A673 (cell line): ENCODE data around the gene AKNA.

Experiments
- EZH2 ChIP-seq: fragments of 200-600 bp; sonication (generic); IDR thresholded peaks from 2 replicates; pipeline ENCODE4 v1.6.1; 2017; ENCODE audit warnings: borderline replicate concordance, low read depth, mild to moderate bottlenecking, mixed read lengths, antibody characterized with exemption, low read length; ENCODE audit not compliant: poor library complexity, severe bottlenecking
- TF ChIP-seq, protein P1 (sequence below): fragments of 300-800, 200-600 bp; sonication (generic); conservative IDR thresholded peaks from 2 replicates; pipeline ENCODE4 v1.5.1; 2017; ENCODE audit warnings: low read depth, mild to moderate bottlenecking, antibody characterized with exemption, low read length, moderate library complexity, mixed read lengths

DNA sequence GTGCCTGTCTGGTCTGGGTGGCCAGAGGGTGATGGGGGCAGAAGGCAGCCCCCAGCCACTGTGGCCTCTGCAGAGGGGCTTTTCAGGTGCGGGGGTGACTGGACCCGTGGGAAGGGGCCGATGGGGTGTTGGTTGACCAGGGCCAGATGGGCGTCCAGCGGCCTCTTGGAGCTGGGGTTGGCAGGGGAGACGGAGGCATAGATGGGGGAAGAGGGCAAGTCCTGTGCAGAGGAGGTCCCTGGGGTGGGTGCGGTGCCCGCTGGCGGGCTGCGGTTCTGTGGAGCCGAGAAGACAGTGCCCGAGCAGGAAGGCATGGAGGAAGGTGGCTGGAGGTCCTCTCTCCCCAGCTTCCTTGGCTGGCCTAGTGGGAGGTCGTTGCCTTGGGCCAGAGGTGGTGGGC is 18.7 kb upstream of the AKNA start:
- TF ChIP-seq, protein P1, sequence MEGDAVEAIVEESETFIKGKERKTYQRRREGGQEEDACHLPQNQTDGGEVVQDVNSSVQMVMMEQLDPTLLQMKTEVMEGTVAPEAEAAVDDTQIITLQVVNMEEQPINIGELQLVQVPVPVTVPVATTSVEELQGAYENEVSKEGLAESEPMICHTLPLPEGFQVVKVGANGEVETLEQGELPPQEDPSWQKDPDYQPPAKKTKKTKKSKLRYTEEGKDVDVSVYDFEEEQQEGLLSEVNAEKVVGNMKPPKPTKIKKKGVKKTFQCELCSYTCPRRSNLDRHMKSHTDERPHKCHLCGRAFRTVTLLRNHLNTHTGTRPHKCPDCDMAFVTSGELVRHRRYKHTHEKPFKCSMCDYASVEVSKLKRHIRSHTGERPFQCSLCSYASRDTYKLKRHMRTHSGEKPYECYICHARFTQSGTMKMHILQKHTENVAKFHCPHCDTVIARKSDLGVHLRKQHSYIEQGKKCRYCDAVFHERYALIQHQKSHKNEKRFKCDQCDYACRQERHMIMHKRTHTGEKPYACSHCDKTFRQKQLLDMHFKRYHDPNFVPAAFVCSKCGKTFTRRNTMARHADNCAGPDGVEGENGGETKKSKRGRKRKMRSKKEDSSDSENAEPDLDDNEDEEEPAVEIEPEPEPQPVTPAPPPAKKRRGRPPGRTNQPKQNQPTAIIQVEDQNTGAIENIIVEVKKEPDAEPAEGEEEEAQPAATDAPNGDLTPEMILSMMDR, result no peak
- no peak for TF ChIP-seq EZH2
